SW 1271 (cell line): Measurements from ENCODE around the gene GKAP1.
"Not testable (repeated sequence)": the region's sequence is repeated elsewhere in the genome, so short reads cannot be mapped to it uniquely, and the experiment has no call there.

Experiments used
- DNase-seq, 2 experiments: peaks; one replicate each; lab custom pipeline; 2025; lab: John Stamatoyannopoulos, UW

Gene GKAP1

GRCh38 chr9:83817356-83818278 lies at the start of gene GKAP1:
TSS of gene GKAP1 (minus strand) at chr9:83817769. CDS start at chr9:83806517, 11,252 bp downstream.
- DNase-seq, result peak; percentile 52 to 92

- DNase-seq, result not testable (repeated sequence)
Measured at GRCh38 chr9:83849895-83850294, 32.3 kb upstream of the GKAP1 start.

GRCh38 chr9:83837070-83837643 lies 19.6 kb upstream of the GKAP1 start:
- DNase-seq, result not testable (repeated sequence)

- DNase-seq, result not testable (repeated sequence)
Measured at GRCh38 chr9:83830426-83831071, 13.0 kb upstream of the GKAP1 start.

GRCh38 chr9:83824986-83825623 lies 7.5 kb upstream of the GKAP1 start:
- not testable (repeated sequence) for DNase-seq

GRCh38 chr9:83817011-83817355 lies 586 bp downstream of the GKAP1 start:
- not testable (repeated sequence) for DNase-seq

GRCh38 chr9:83815120-83815519 lies 2.4 kb downstream of the GKAP1 start:
- not testable (repeated sequence) for DNase-seq

- DNase-seq, result not testable (repeated sequence)
Measured at GRCh38 chr9:83809213-83809612, 8.4 kb downstream of the GKAP1 start.

GRCh38 chr9:83804454-83804853 lies 13.1 kb downstream of the GKAP1 start:
- not testable (repeated sequence) for DNase-seq

GRCh38 chr9:83803941-83804340 lies 13.6 kb downstream of the GKAP1 start:
- DNase-seq, result not testable (repeated sequence)

- DNase-seq, result no peak
Measured at GRCh38 chr9:83800236-83801033, 17.1 kb downstream of the GKAP1 start.

- DNase-seq, result no peak
Measured at GRCh38 chr9:83794051-83794450, 23.5 kb downstream of the GKAP1 start.

GRCh38 chr9:83792746-83793145 lies 24.8 kb downstream of the GKAP1 start:
- no peak for DNase-seq

- DNase-seq, result no peak
Measured at GRCh38 chr9:83778164-83778563, 39.4 kb downstream of the GKAP1 start.

GRCh38 chr9:83775932-83776331 lies 41.6 kb downstream of the GKAP1 start:
- no peak for DNase-seq

- DNase-seq, result no peak
Measured at GRCh38 chr9:83772860-83773259, 44.7 kb downstream of the GKAP1 start.

GRCh38 chr9:83765376-83765775 lies 52.2 kb downstream of the GKAP1 start:
- no peak for DNase-seq

- DNase-seq, result no peak
Measured at GRCh38 chr9:83754383-83754977, 63.1 kb downstream of the GKAP1 start.

- no peak for DNase-seq
Measured at GRCh38 chr9:83749706-83750105, 67.9 kb downstream of the GKAP1 start.

- no peak for DNase-seq
Measured at GRCh38 chr9:83744206-83744605, 73.4 kb downstream of the GKAP1 start.

- no peak for DNase-seq
Measured at GRCh38 chr9:83733739-83734138, 83.8 kb downstream of the GKAP1 start.
